HG02642 (cell line): Measurements from ENCODE around the gene MARS1.
A peak's percentile ranks its signal among the peaks of the same experiment; 100 is the strongest.
"Not testable (repeated sequence)": the region's sequence is repeated elsewhere in the genome, so short reads cannot be mapped to it uniquely, and the experiment has no call there.

Experiments
- ATAC-seq: cut with Tn5 transposase; IDR thresholded peaks from one replicate; pipeline ENCODE4 v1.9.1; 2021; ENCODE audit warnings: mild to moderate bottlenecking; ENCODE audit not compliant: unreplicated experiment, poor library complexity

MARS1 gene

GRCh38 chr12:57487597-57488401 lies at the start of gene MARS1:
Gene MARS1, plus strand, starts transcription at chr12:57488068. Its CDS starts 23 bp downstream, at chr12:57488091.
- ATAC-seq, result peak; percentile 96

- no peak for ATAC-seq
Measured at GRCh38 chr12:57438400-57438799, 49.5 kb upstream of the MARS1 start.

DNA sequence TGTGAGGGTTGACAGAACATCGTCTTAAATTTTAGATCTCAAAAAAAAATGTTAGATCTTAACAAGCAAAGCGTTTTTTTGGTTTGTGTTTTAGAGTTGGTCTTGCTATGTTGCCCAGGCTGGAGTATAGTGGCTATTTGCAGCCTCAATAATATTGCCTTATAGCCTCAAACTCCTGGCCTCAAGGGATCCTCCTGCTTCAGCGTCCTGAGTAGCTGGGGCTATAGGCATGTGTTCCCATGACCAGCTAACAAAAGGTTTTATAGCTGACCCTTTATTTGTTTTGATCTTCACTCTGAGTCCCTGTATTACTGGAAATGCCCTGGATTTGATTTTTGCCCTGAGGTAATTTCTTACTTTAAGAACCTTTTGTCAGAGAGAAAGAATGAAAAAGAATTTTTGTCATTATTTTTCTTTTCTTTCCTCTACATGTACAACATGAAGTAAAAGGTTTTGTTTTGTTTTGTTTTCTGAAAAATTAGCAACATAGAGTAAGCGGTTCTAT lies 48.1 kb upstream of the MARS1 start:
- ATAC-seq, result no peak

- ATAC-seq, result not testable (repeated sequence)
Measured at GRCh38 chr12:57441393-57441792, 46.5 kb upstream of the MARS1 start.

- no peak for ATAC-seq
Measured at GRCh38 chr12:57441846-57442427, 45.9 kb upstream of the MARS1 start.

DNA sequence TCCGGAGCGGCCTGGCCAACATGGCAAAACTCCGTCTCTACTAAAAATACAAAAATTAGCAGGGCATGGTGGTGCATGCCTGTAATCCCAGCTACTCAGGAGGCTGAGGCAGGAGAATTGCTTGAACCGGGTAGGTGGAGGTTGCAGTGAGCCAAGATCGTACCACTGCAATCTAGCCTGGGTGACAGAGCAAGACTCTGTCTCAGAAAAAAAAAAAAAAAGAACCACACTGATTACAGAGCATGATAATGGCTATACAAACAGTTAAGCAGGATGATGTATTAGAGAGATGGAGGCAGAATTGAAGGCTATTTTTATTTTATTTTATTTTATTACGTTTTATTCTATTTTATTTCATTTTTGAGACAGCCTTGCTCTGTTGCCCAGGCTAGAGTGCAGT lies 43.5 kb upstream of the MARS1 start:
- ATAC-seq, result not testable (repeated sequence)

DNA sequence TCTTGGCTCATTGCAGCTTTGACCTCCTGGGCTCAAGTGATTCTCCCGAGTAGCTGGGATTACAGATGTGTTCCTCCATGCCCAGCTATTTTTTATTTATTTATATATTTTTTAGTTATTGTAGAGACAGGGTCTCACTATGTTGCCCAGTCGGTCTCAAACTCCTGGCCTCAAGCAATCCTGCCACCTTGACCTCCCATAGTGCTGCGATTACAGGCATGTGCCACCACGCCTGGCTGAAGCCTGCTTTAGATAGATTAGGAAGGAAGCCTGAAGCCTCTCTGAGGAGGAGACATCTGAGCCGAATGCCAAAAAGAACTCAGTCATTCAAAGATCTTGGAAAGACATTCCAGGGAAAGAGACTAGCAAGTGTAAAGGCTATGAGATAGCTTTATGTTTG lies 43.1 kb upstream of the MARS1 start:
- no peak for ATAC-seq

DNA sequence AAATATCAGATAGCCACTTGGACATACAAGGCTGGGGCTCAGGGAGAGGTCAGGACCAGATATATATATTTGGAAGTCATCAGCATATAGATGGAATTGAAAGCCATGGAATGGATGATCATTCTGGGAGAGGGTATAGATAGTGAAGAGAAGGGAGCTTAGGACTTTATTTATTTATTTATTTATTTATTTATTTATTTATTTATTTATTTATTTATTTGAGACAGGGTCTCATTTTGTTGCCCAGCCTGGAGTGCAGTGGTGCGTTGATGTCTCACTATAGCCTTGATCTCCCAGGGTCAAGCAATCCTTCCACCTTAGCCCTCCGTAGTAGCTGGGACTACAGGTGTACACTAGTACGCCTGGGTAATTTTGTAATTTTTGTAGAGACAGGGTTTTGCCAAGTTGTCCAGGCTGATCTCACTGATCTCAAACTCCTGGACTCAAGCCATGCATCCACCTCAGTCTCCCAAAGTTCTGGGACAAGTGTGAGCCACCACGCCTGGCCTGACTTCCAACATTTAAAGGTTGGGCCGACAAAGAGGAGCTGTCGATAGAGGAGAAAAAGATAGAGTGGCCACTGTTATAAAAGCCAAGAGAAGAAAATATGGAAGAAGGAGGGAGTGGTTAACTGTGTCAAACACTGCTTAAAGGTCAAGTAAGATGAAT lies 41.4 kb upstream of the MARS1 start:
- ATAC-seq, result no peak

DNA sequence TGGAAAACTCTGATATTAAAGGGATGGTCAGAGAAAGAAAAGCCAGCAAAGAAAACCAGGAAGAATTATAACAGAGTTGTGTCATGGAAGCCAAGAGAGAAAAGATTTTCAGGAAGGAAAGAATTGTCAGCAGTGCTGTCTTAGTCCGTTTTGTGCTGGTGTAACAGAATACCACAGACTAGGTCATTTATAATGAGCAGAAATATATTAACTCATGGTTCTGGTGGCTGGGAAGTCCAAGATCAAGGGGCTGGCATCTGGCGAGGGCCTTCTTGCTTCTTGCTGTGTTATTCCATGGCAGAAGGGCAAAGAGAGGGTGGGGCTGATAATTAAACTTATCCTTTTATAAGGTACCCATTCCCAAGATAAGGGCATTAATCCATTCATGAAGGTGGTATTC lies 39.2 kb upstream of the MARS1 start:
- no peak for ATAC-seq

DNA sequence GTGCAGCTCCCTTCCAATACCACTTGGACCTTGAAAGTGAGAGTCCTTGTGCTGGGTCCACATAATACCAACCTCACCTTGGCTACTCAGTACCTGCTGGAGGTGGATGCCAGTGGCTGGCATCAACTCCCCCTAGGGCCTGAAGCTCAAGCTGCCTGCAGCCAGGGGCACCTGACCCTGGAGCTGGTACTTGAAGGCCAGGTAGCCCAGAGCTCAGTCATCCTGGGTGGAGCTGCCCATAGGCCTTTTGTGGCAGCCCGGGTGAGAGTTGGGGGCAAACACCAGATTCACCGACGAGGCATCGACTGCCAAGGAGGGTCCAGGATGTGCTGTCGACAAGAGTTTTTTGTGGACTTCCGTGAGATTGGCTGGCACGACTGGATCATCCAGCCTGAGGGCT lies 38.5 kb upstream of the MARS1 start:
- no peak for ATAC-seq

DNA sequence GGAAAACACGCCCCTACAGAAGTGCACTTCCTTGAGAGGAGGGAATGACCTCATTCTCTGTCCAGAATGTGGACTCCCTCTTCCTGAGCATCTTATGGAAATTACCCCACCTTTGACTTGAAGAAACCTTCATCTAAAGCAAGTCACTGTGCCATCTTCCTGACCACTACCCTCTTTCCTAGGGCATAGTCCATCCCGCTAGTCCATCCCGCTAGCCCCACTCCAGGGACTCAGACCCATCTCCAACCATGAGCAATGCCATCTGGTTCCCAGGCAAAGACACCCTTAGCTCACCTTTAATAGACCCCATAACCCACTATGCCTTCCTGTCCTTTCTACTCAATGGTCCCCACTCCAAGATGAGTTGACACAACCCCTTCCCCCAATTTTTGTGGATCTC lies 37.8 kb upstream of the MARS1 start:
- ATAC-seq, result no peak

- ATAC-seq, result no peak
Measured at GRCh38 chr12:57451233-57451778, 36.6 kb upstream of the MARS1 start.

DNA sequence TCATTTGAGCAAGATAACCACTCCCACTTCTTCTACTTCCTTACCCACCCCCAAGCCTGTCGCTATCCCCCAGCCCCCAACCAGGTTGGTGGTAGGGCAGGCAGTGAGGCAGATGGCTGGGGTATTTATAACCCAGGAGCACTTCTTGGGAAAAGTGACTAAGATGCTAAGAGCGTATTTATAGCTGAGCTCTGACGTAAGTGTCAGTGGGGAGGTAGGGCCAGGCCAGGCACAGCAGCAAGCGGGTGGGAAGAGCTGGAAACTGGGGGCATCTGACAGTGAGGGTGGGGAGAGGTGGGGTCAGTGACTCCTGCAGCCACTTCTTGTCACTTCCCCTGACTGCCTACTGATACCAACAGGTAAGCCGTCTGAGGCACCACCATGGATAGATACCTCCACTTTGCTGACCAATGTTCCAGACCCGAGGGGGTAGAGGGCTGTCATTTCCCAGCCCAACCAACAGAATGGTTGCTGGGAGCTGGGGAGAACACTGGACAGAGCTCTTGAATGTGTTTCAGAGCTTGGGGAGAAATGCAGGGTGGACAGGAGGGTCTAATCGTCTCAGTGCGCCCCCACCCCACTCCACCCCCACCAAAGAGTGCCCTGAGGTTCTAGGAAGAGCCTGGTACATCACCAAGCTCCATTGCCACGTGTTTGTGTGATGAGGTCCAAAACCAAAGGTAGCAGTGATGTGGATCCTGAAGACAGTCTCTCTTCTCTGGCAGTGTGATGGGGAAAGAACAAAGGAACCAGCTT lies 35.5 kb upstream of the MARS1 start:
- ATAC-seq, result no peak

GRCh38 chr12:57452937-57453509 lies 34.8 kb upstream of the MARS1 start:
- peak; percentile 47 for ATAC-seq

GRCh38 chr12:57454213-57454565 lies 33.7 kb upstream of the MARS1 start:
- no peak for ATAC-seq

- no peak for ATAC-seq
Measured at GRCh38 chr12:57454566-57455373, 33.1 kb upstream of the MARS1 start, which contains the start of gene INHBE. Gene INHBE, plus strand, starts transcription at chr12:57455307. Its CDS starts 230 bp downstream, at chr12:57455537.

GRCh38 chr12:57455374-57456144 lies 32.3 kb upstream of the MARS1 start:
- ATAC-seq, result no peak

GRCh38 chr12:57456145-57456700 lies 31.6 kb upstream of the MARS1 start:
- ATAC-seq, result peak; percentile 28
